HG02943 (cell line): ENCODE data around the gene COL28A1.
"Not testable (repeated sequence)": the region's sequence is repeated elsewhere in the genome, so short reads cannot be mapped to it uniquely, and the experiment has no call there.

Source experiments
- ATAC-seq: cut with Tn5 transposase; IDR thresholded peaks from one replicate; pipeline ENCODE4 v1.9.1; 2021; ENCODE audit warnings: mild to moderate bottlenecking, low read depth, moderate library complexity; ENCODE audit not compliant: unreplicated experiment

The COL28A1 gene

GRCh38 chr7:7424151-7424873 lies 111.4 kb downstream of the COL28A1 start:
- ATAC-seq, result peak; percentile 74

- ATAC-seq, result no peak
Observed at GRCh38 chr7:7422641-7423040, 113.0 kb downstream of the COL28A1 start.

- no peak for ATAC-seq
Observed at GRCh38 chr7:7421826-7422225, 113.8 kb downstream of the COL28A1 start.

- no peak for ATAC-seq
Observed at GRCh38 chr7:7418997-7419396, 116.7 kb downstream of the COL28A1 start.

- ATAC-seq, result no peak
Observed at GRCh38 chr7:7417851-7418250, 117.8 kb downstream of the COL28A1 start.

GRCh38 chr7:7417414-7417813 lies 118.3 kb downstream of the COL28A1 start:
- no peak for ATAC-seq

- no peak for ATAC-seq
Observed at GRCh38 chr7:7416031-7416858, 119.4 kb downstream of the COL28A1 start.

GRCh38 chr7:7414791-7415603 lies 120.7 kb downstream of the COL28A1 start:
- ATAC-seq, result no peak

- no peak for ATAC-seq
Observed at GRCh38 chr7:7408001-7408770, 127.5 kb downstream of the COL28A1 start.

GRCh38 chr7:7405461-7405860 lies 130.2 kb downstream of the COL28A1 start:
- no peak for ATAC-seq

GRCh38 chr7:7399707-7400106 lies 136.0 kb downstream of the COL28A1 start:
- ATAC-seq, result no peak

- ATAC-seq, result no peak
Observed at GRCh38 chr7:7395785-7396184, 139.9 kb downstream of the COL28A1 start.

- not testable (repeated sequence) for ATAC-seq
Observed at GRCh38 chr7:7388164-7388563, 147.5 kb downstream of the COL28A1 start.

- ATAC-seq, result no peak
Observed at GRCh38 chr7:7385421-7385820, 150.3 kb downstream of the COL28A1 start.

- ATAC-seq, result no peak
Observed at GRCh38 chr7:7384228-7384627, 151.4 kb downstream of the COL28A1 start.

GRCh38 chr7:7375538-7375937 lies 160.1 kb downstream of the COL28A1 start:
- no peak for ATAC-seq

GRCh38 chr7:7370076-7370475 lies 165.6 kb downstream of the COL28A1 start:
- no peak for ATAC-seq

- no peak for ATAC-seq
Observed at GRCh38 chr7:7369134-7369533, 166.5 kb downstream of the COL28A1 start.

- no peak for ATAC-seq
Observed at GRCh38 chr7:7354674-7355073, 181.0 kb downstream of the COL28A1 start.

- ATAC-seq, result no peak
Observed at GRCh38 chr7:7352845-7353244, 182.8 kb downstream of the COL28A1 start.
